Urothelium cell line (cell line): Measurements from ENCODE around the gene COX5A.
A peak's percentile ranks its signal among the peaks of the same experiment; 100 is the strongest.

Experiments used
- DNase-seq: peaks from one replicate; pipeline ENCODE4 v3.0.0; 2011; ENCODE audit warnings: low spot score, mixed read lengths
- FAIRE-seq: peaks from 2 replicates; lab custom pipeline; 2011; peaks lifted over from hg19 to GRCh38; lab: Jason Lieb, UNC

Gene COX5A

GRCh38 chr15:74873036-74873755, 64.7 kb downstream of the COX5A start, which contains the start of gene SCAMP2:
Gene SCAMP2 (minus strand): TSS chr15:74873365. CDS start chr15:74873255, 110 bp downstream.
- peak; percentile 96 for DNase-seq
- FAIRE-seq = no peak

DNA sequence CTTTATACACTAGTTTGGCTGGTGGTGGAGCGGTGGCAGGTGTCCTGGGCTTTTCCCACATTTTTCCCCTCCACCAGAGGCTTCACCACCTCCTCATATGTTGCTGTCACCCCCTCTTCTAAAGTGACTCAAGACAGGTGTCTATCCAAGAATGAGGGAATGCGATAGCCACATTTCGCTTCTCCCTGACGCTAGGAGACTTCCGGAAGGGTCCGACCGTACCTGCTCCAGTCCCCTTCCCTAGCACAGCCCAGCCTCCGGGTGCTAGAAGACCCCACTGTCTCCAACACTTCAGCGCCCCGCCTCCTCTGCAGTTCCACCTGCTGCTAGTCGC, 65.2 kb downstream of the COX5A start:
- FAIRE-seq (no peak), DNase-seq (no peak)

- FAIRE-seq = no peak
- DNase-seq = no peak
Observed at GRCh38 chr15:74870436-74871215, 67.2 kb downstream of the COX5A start.
